ENCODE measurements around the gene SLC35A4. TPM values are rescaled to one million over a fixed set of nuclear protein-coding genes. Genes with fewer than 3 reads are reported as not detected.
"Not testable (repeated sequence)": the region's sequence is repeated elsewhere in the genome, so short reads cannot be mapped to it uniquely, and the experiment has no call there.

Gene SLC35A4
- total and polyA plus RNA-seq, 2 of the 13 experiments (the other 11 are each of a cell fraction or from before 2014, with no cell fraction given): 0.71 to 4.0 TPM

GRCh38 chr5:140575309-140575708 is 10.7 kb downstream of the SLC35A4 start (continued):
- TF ChIP-seq IRF1 (CRISPR knock-in tag; IDR thresholded peaks at IDR 0.05; ENCODE audit: low read depth): no peak
- TF ChIP-seq TEAD2 (CRISPR knock-in tag; IDR thresholded peaks at IDR 0.05): no peak
- TF ChIP-seq SKI (IDR thresholded peaks at IDR 0.05; ENCODE audit: partially characterized antibody): no peak
- TF ChIP-seq, protein P1, sequence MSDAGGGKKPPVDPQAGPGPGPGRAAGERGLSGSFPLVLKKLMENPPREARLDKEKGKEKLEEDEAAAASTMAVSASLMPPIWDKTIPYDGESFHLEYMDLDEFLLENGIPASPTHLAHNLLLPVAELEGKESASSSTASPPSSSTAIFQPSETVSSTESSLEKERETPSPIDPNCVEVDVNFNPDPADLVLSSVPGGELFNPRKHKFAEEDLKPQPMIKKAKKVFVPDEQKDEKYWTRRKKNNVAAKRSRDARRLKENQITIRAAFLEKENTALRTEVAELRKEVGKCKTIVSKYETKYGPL (CRISPR knock-in tag; IDR thresholded peaks at IDR 0.05): no peak
- TF ChIP-seq ZNF562 (CRISPR knock-in tag; IDR thresholded peaks at IDR 0.05; ENCODE audit: borderline replicate concordance): no peak

GRCh38 chr5:140576776-140577201 is 12.2 kb downstream of the SLC35A4 start:
- intact Hi-C loops (cut with micrococcal nuclease; ENCODE audit: unreplicated experiment) (no loop called here), in situ Hi-C loops (cut with HindIII; ENCODE audit: extremely low pct_ligation_motif_present, low pct_unique_long_range_greater_than_20kb) (no loop called here)
- CTCF ChIA-PET (ENCODE audit: low intra/inter-chr PET ratio, low total read pairs): interaction anchor here (4.0 kb wide), 1 partner anchor 58 kb away, joined by 11 read pairs; no protein-coding TSS in a partner anchor
- Histone ChIP-seq H3K9me3 (ENCODE audit: low read length) (no peaks in the 10 kb centered on the region), H3K79me2 (ENCODE audit: insufficient read depth, low read length) (no peaks in the 10 kb centered on the region), H3K36me3 (replicated peaks in 1 of 2; ENCODE audit: control insufficient read depth in 1 of 2, insufficient read depth in 2 of 2, low read length in 2 of 2) (no peaks in the 10 kb centered on the region), H4K20me1 (ENCODE audit: insufficient read depth, low read length) (no peaks in the 10 kb centered on the region), H2AFZ (ENCODE audit: low read length) (peak overlapping the region; percentile 93), H3K27ac (ENCODE audit: extremely low read length, insufficient read depth, low read length) (no peak overlapping the region), H3K4me2 (ENCODE audit: low read depth, low read length) (peak overlapping the region; percentile 50), H3K4me1 (ENCODE audit: insufficient read depth, low read length) (peaks cover 51% of the 10 kb centered on the region), H3K9ac (ENCODE audit: insufficient read depth, low read depth, low read length) (no peak overlapping the region), H3K27me3 (ENCODE audit: control insufficient read depth in 1 of 2, insufficient read depth in 2 of 2, low read length in 2 of 2) (no peaks in the 10 kb centered on the region), H3K4me3 (replicated peaks in 1 of 3; ENCODE audit: insufficient read depth in 1 of 3, low read depth in 2 of 3, low read length in 3 of 3) (no peak overlapping the region)
- DNase-seq (ENCODE audit: low spot score): peak; percentile 23
- BruUV-seq (replicated peaks): no TSS peak
- peak; percentile 54 for ATAC-seq
- POLR2A ChIA-PET: interaction anchor here (1.3 to 1.4 kb wide), 3 partner anchors 58 to 71 kb away, joined by 4 to 8 read pairs (median 5); partner anchors contain the start of genes IK, NDUFA2 and TMCO6
- TF ChIP-seq PBX2 (CRISPR knock-in tag; IDR thresholded peaks at IDR 0.05) (peak; percentile 50; the same call in 1 of the 2 replicates), RXRB (CRISPR knock-in tag; IDR thresholded peaks at IDR 0.05; ENCODE audit: borderline replicate concordance) (peak; percentile 12; the same call in 1 of the 2 replicates), GATAD2A (CRISPR knock-in tag; IDR thresholded peaks at IDR 0.05) (0 out of 2 replicates have a peak, but pooled peaks have one; percentile 16), SAP130 (CRISPR knock-in tag; IDR thresholded peaks at IDR 0.05; ENCODE audit: low read depth) (0 out of 2 replicates have a peak, but pooled peaks have one; percentile 9), POLR2AphosphoS5 (IDR thresholded peaks at IDR 0.05; ENCODE audit: low read depth, low read length) (no peak), ELF3 (CRISPR knock-in tag; IDR thresholded peaks at IDR 0.05) (peak; percentile 76), ZSCAN30 (CRISPR knock-in tag; IDR thresholded peaks at IDR 0.05) (no peak), ZFX (CRISPR knock-in tag; IDR thresholded peaks at IDR 0.05; ENCODE audit: low read depth) (no peak)
- FAIRE-seq: peak; percentile 23
- 36% methylated on average over 2 of the region's 2 CpGs for WGBS (ENCODE audit: low lambda C conversion rate)

GRCh38 chr5:140579188-140579747 is 14.6 kb downstream of the SLC35A4 start:
- DNase-seq (ENCODE audit: low spot score); FAIRE-seq; BruUV-seq (replicated peaks); H3K27me3 ChIP-seq (ENCODE audit: control insufficient read depth in 1 of 2, insufficient read depth in 2 of 2, low read length in 2 of 2); intact Hi-C loops (cut with micrococcal nuclease; ENCODE audit: unreplicated experiment); H3K9ac ChIP-seq (ENCODE audit: insufficient read depth, low read depth, low read length); H3K4me3 ChIP-seq (replicated peaks in 1 of 3; ENCODE audit: insufficient read depth in 1 of 3, low read depth in 2 of 3, low read length in 3 of 3); H3K79me2 ChIP-seq (ENCODE audit: insufficient read depth, low read length); H4K20me1 ChIP-seq (ENCODE audit: insufficient read depth, low read length); H3K36me3 ChIP-seq (replicated peaks in 1 of 2; ENCODE audit: control insufficient read depth in 1 of 2, insufficient read depth in 2 of 2, low read length in 2 of 2); H3K27ac ChIP-seq (ENCODE audit: extremely low read length, insufficient read depth, low read length); CTCF ChIA-PET (ENCODE audit: low intra/inter-chr PET ratio, low total read pairs); in situ Hi-C loops (cut with HindIII; ENCODE audit: extremely low pct_ligation_motif_present, low pct_unique_long_range_greater_than_20kb); ATAC-seq; H3K4me2 ChIP-seq (ENCODE audit: low read depth, low read length); H2AFZ ChIP-seq (ENCODE audit: low read length); H3K9me3 ChIP-seq (ENCODE audit: low read length); POLR2A ChIA-PET: not testable (repeated sequence)
- WGBS (ENCODE audit: low lambda C conversion rate): 74% methylated on average over 6 of the region's 6 CpGs
- H3K4me1 ChIP-seq (ENCODE audit: insufficient read depth, low read length): peaks cover 36% of the 10 kb centered on the region

Data from HepG2 (cell line).